DMS 273 (cell line): ENCODE results near the gene IREB2.
"Not testable (repeated sequence)": the region's sequence is repeated elsewhere in the genome, so short reads cannot be mapped to it uniquely, and the experiment has no call there.

Source experiments
- DNase-seq: peaks from one replicate; lab custom pipeline; 2025; ENCODE audit not compliant: unreplicated experiment; lab: John Stamatoyannopoulos, UW

The IREB2 gene

GRCh38 chr15:78461171-78461888 lies 23.3 kb downstream of the IREB2 start:
- DNase-seq = no peak

GRCh38 chr15:78469031-78469430 lies 31.0 kb downstream of the IREB2 start:
- no peak for DNase-seq

GRCh38 chr15:78477295-78477694 lies 39.3 kb downstream of the IREB2 start:
- no peak for DNase-seq

GRCh38 chr15:78479650-78480049 lies 41.6 kb downstream of the IREB2 start:
- no peak for DNase-seq

GRCh38 chr15:78481917-78482316 lies 43.9 kb downstream of the IREB2 start:
- no peak for DNase-seq

GRCh38 chr15:78492872-78493271 lies 54.9 kb downstream of the IREB2 start:
- peak; percentile 50 for DNase-seq

- DNase-seq = no peak
Observed at GRCh38 chr15:78501857-78502256, 63.8 kb downstream of the IREB2 start.

GRCh38 chr15:78502641-78503040 lies 64.6 kb downstream of the IREB2 start:
- DNase-seq = no peak

- peak; percentile 97 for DNase-seq
Observed at GRCh38 chr15:78506971-78507830, 69.2 kb downstream of the IREB2 start, which contains the start of gene HYKK. Gene HYKK (plus strand): TSS chr15:78507577. CDS start chr15:78513089, 5,512 bp downstream.

- no peak for DNase-seq
Observed at GRCh38 chr15:78507831-78508160, 69.8 kb downstream of the IREB2 start.

- DNase-seq = no peak
Observed at GRCh38 chr15:78508272-78508671, 70.3 kb downstream of the IREB2 start.

- DNase-seq = no peak
Observed at GRCh38 chr15:78509726-78510312, 71.8 kb downstream of the IREB2 start.

- DNase-seq = not testable (repeated sequence)
Observed at GRCh38 chr15:78520035-78520434, 82.0 kb downstream of the IREB2 start.

GRCh38 chr15:78524230-78524629 lies 86.2 kb downstream of the IREB2 start:
- no peak for DNase-seq

- no peak for DNase-seq
Observed at GRCh38 chr15:78527325-78527724, 89.3 kb downstream of the IREB2 start.

- no peak for DNase-seq
Observed at GRCh38 chr15:78533331-78533730, 95.3 kb downstream of the IREB2 start.

GRCh38 chr15:78536134-78536533 lies 98.1 kb downstream of the IREB2 start:
- no peak for DNase-seq

- no peak for DNase-seq
Observed at GRCh38 chr15:78537266-78537905, 99.4 kb downstream of the IREB2 start.

GRCh38 chr15:78538358-78538757 lies 100.3 kb downstream of the IREB2 start:
- no peak for DNase-seq

- not testable (repeated sequence) for DNase-seq
Observed at GRCh38 chr15:78539464-78540140, 101.6 kb downstream of the IREB2 start.
